NCI-H460 (cell line): ENCODE measurements around the gene LACC1. TPM values are rescaled to one million over a fixed set of nuclear protein-coding genes. Genes with fewer than 3 reads are reported as not detected.

Experiments used
- DNase-seq: peaks from one replicate; pipeline ENCODE4 v3.0.0-alpha.2; 2016; ENCODE audit warnings: low read depth; ENCODE audit errors: extremely low read depth
- polyA plus RNA-seq: library from polyadenylated mRNA; depleted of rRNA; stranded (reverse); fragments of >200 nt; gene quantifications from 2 replicates; pipeline ENCODE4 v1.2.3, GENCODE V29; 2014; cell fraction: nucleus; rRNA removed
- total RNA-seq: library from RNA; depleted of rRNA; stranded (reverse); fragments of >200 nt; shearing (Covaris generic); gene quantifications from 2 replicates; pipeline ENCODE4 v1.2.3, GENCODE V29; 2014; rRNA removed

The LACC1 gene
- total RNA-seq, result 3.9 and 5.5 TPM in 2 replicates
- polyA plus RNA-seq, result 1.2 and 1.7 TPM in 2 replicates

GRCh38 chr13:43879755-43880181 lies at the start of gene LACC1:
TSS of gene LACC1 (plus strand) at chr13:43879904. CDS start at chr13:43880986, 1,082 bp downstream.
- DNase-seq, result no peak

- DNase-seq, result no peak
Observed at GRCh38 chr13:43830497-43830881, 49.2 kb upstream of the LACC1 start.

- DNase-seq, result no peak
Observed at GRCh38 chr13:43831088-43831487, 48.6 kb upstream of the LACC1 start.

GRCh38 chr13:43835701-43836100 lies 44.0 kb upstream of the LACC1 start:
- no peak for DNase-seq

GRCh38 chr13:43838909-43839308 lies 40.8 kb upstream of the LACC1 start:
- DNase-seq, result no peak

GRCh38 chr13:43846496-43847158 lies 33.1 kb upstream of the LACC1 start:
- no peak for DNase-seq

GRCh38 chr13:43848001-43848649 lies 31.6 kb upstream of the LACC1 start:
- DNase-seq, result no peak

- no peak for DNase-seq
Observed at GRCh38 chr13:43850873-43851272, 28.8 kb upstream of the LACC1 start.

- no peak for DNase-seq
Observed at GRCh38 chr13:43852923-43853404, 26.7 kb upstream of the LACC1 start.

GRCh38 chr13:43861863-43862262 lies 17.8 kb upstream of the LACC1 start:
- no peak for DNase-seq

GRCh38 chr13:43864921-43865320 lies 14.8 kb upstream of the LACC1 start:
- no peak for DNase-seq

GRCh38 chr13:43865892-43866291 lies 13.8 kb upstream of the LACC1 start:
- peak; percentile 56 for DNase-seq

- DNase-seq, result no peak
Observed at GRCh38 chr13:43872181-43872580, 7.5 kb upstream of the LACC1 start.

GRCh38 chr13:43874504-43875092 lies 5.1 kb upstream of the LACC1 start:
- peak; percentile 24 for DNase-seq

- DNase-seq, result no peak
Observed at GRCh38 chr13:43876366-43876765, 3.3 kb upstream of the LACC1 start.

GRCh38 chr13:43877326-43877725 lies 2.4 kb upstream of the LACC1 start:
- no peak for DNase-seq

- no peak for DNase-seq
Observed at GRCh38 chr13:43877766-43878165, 1.9 kb upstream of the LACC1 start.

- DNase-seq, result peak; percentile 56
Observed at GRCh38 chr13:43878892-43879754, 581 bp upstream of the LACC1 start, which contains the start of gene CCDC122. TSS of gene CCDC122 (minus strand) at chr13:43879740. CDS start at chr13:43869376, 10,364 bp downstream.

GRCh38 chr13:43880214-43880855 lies 631 bp downstream of the LACC1 start:
- DNase-seq, result no peak

GRCh38 chr13:43880926-43881325 lies 1.2 kb downstream of the LACC1 start:
- DNase-seq, result no peak
